Brain microvascular endothelial cell (primary cell): ENCODE results near the gene ETFDH.

Experiments used
- DNase-seq: peaks from one replicate; pipeline ENCODE4 v3.0.0-alpha.2; 2020
- H3K27ac ChIP-seq: fragments of 250-450 bp; sonication (Bioruptor Pico); 2 replicates; pipeline ENCODE4 v1.5.1; 2020; ENCODE audit warnings: mild to moderate bottlenecking, moderate library complexity
- H3K27me3 ChIP-seq: fragments of 250-450 bp; sonication (Bioruptor Pico); replicated peaks from 2 replicates; pipeline ENCODE4 v1.5.1; 2020; ENCODE audit warnings: mild to moderate bottlenecking
- H3K36me3 ChIP-seq: fragments of 250-450 bp; sonication (Bioruptor Pico); replicated peaks from 2 replicates; pipeline ENCODE4 v1.5.1; 2020; ENCODE audit warnings: mild to moderate bottlenecking
- H3K4me3 ChIP-seq: 2 replicates; pipeline ENCODE4 v1.5.1; 2011; ENCODE audit warnings: low read depth, mild to moderate bottlenecking, control low read depth, low read length, moderate library complexity
- in situ Hi-C: cut with HindIII; loops from 2 replicates; pipeline ENCODE4 v1.10.0; 2017; ENCODE audit warnings: low sequenced_read_pairs, low pct_ligation_motif_present
- TF ChIP-seq, protein P1 (sequence below): IDR thresholded peaks from 2 replicates; pipeline ENCODE4 v1.5.1; 2011; ENCODE audit warnings: low read depth, mild to moderate bottlenecking, moderate library complexity, low read length, control low read depth, inconsistent platforms; ENCODE audit errors: missing control alignments

The ETFDH gene

DNA sequence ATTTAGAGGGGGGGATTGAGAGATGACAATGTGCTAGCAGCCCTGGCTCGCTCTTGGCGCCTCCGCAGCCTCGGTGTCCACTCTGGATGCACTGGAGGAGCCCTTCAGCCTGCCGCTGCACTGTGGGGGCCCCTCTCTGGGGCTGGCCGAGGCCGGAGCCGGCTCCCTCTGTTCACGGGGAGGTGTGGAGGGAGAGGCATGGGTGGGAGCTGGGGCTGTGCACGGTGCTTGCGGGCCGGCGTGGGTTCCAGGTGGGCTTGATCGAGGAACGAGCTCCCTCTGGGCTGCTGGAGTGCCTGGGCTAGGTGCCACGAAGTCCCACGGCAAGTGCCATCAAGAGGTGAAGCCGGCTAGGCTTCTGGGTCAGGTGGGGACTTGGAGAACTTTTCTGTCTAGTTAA is 7.3 kb upstream of the ETFDH start:
- in situ Hi-C loops: no loop called here
- Histone ChIP-seq H3K27ac (no peak overlapping the region), H3K4me3 (no peak overlapping the region), H3K36me3 (no peaks in the 10 kb centered on the region), H3K27me3 (no peaks in the 10 kb centered on the region)
- no peak for DNase-seq
- TF ChIP-seq, protein P1, sequence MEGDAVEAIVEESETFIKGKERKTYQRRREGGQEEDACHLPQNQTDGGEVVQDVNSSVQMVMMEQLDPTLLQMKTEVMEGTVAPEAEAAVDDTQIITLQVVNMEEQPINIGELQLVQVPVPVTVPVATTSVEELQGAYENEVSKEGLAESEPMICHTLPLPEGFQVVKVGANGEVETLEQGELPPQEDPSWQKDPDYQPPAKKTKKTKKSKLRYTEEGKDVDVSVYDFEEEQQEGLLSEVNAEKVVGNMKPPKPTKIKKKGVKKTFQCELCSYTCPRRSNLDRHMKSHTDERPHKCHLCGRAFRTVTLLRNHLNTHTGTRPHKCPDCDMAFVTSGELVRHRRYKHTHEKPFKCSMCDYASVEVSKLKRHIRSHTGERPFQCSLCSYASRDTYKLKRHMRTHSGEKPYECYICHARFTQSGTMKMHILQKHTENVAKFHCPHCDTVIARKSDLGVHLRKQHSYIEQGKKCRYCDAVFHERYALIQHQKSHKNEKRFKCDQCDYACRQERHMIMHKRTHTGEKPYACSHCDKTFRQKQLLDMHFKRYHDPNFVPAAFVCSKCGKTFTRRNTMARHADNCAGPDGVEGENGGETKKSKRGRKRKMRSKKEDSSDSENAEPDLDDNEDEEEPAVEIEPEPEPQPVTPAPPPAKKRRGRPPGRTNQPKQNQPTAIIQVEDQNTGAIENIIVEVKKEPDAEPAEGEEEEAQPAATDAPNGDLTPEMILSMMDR: no peak

DNA sequence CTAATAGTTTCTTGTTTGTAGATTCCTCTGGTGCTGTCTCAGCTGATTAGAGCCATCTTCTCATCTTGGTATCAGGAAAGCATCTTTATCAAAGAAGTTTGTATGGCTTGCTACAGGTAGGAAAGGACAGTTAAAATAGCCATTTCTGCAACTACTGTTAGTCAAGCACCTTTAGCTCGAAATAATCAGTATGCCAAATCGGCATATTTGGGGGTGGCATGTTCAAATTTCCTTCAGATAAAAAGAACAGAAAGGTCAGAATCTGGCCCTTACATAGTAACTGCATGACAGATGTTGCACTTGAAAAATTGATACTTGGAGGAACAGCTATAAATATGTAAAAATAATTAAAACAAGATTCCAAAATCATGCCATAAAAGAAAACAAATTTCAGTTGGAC is 5.2 kb upstream of the ETFDH start:
- H3K36me3 ChIP-seq: no peaks in the 10 kb centered on the region
- no peak for DNase-seq
- H3K4me3 ChIP-seq: no peak overlapping the region
- H3K27me3 ChIP-seq: no peaks in the 10 kb centered on the region
- in situ Hi-C loops: no loop called here
- no peak overlapping the region for H3K27ac ChIP-seq
- TF ChIP-seq, protein P1: no peak

DNA sequence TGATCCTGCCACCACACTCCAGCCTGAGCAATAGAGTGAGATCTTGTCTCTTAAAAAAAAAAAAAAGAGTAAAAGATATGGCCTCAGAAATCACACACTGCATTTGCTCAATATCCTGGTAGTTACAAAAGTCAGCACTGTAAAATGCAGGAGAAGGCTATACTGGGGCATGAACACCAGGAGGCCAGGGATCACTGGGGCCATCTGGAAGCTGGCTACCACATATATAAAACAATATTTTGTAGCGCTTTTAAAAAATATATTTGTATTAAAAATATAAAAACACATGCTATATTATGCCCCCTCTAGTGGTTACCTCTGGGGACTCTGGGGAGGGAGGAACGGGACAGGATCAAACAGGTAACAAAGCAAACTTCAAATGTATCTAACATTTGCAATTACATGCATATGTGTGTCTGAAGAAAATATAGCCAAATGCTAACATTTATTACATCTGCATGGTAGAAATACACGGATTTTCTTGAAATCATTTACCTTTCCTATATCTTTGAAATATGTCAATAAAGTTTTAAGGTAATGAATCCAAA is 4.4 kb upstream of the ETFDH start:
- in situ Hi-C loops: no loop called here
- Histone ChIP-seq H3K27ac (no peak overlapping the region), H3K27me3 (no peaks in the 10 kb centered on the region), H3K4me3 (no peak overlapping the region), H3K36me3 (no peaks in the 10 kb centered on the region)
- DNase-seq: peak; percentile 16
- TF ChIP-seq, protein P1: peak; percentile 77

DNA sequence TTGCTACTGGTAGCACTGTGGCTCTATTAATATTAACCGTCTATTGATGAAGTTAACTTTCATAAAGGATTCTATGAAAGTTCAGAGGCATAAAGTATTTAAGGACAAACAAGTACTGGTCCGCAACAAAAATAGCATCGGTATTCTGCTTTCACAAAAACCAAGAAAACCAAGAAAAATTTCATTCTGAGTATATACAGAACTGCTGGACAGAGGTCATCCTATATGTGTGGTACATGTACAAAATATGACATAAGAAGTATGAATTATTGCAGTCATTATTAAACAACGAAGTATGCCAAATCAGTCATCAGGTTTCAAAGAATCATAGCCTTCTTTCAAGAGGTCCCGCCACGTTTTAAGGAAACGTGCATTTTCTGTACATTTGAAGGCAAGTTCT is 2.8 kb upstream of the ETFDH start:
- Histone ChIP-seq H3K36me3 (no peaks in the 10 kb centered on the region), H3K27ac (no peak overlapping the region), H3K4me3 (no peak overlapping the region), H3K27me3 (no peaks in the 10 kb centered on the region)
- DNase-seq: no peak
- TF ChIP-seq, protein P1: no peak
- in situ Hi-C loops: no loop called here

DNA sequence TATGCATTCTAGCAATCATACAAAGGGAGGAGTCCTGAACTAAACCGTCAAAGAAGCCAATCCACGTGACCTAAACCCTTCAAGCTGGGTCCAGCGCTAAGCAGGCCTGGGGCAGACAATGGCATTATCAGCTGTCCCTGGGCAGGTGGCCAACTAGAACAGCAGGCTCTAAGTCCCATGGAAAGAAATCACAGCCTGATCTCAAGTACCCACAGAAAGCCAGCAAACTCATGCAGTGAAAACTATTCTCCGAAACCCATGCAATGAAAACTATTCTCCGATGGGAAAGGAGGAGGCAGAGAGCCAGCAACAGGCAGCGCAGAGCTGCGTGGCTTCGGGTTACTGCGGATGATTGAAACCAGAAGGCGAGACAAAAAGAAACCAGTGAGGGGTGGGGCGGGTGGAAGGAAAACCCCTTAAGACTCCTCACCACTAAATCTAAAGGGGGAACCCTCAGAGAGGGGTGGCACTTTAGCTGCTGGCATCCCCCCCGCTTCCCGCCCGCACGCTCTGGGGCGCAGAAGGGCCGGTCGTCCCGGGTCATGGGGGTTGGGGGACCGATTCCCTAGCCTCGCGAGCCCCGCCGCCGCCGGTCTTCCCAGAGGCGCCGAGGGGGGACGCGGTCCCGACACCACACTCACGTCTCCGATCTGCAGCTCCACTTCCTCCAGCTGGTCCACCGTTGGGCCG is 976 bp upstream of the ETFDH start:
- no peaks in the 10 kb centered on the region for H3K36me3 ChIP-seq
- H3K4me3 ChIP-seq: peak overlapping the region; percentile 91
- H3K27ac ChIP-seq: peak overlapping the region; percentile 83
- TF ChIP-seq, protein P1: no peak
- DNase-seq: peak; percentile 70
- no peaks in the 10 kb centered on the region for H3K27me3 ChIP-seq
- in situ Hi-C loops: no loop called here

DNA sequence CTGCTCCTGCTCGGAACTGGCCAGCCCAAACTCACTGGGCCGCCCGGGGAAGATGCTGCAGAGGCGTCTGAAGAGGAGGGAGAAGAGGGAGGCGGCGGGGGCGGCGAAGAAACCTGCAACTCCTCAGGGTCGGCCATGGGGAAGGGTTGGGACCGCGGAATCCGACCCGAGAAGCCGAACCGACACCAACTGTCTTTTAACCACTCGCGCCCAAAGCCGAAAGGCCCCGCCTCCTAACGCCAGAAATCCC is 506 bp upstream of the ETFDH start, which contains the start of gene C4orf46:
TSS of gene C4orf46 (minus strand) at position 223 of the 250 bp plus-strand sequence. CDS start at position 137, 86 bp downstream.
- TF ChIP-seq, protein P1: no peak
- no peak for DNase-seq
- in situ Hi-C loops: no loop called here

More for the DNA sequence above, 506 bp upstream of the ETFDH start, which contains the start of gene C4orf46:
- H3K4me3 ChIP-seq: peak within 1 kb of the TSS; percentile 91
- H3K36me3 ChIP-seq: no peaks in the 10 kb centered on the region
- no peaks in the 10 kb centered on the region for H3K27me3 ChIP-seq
- H3K27ac ChIP-seq: peak within 1 kb of the TSS; percentile 83
